GM21515 (cell line): ENCODE data around the gene CHTF18.

Source experiments
- ATAC-seq: cut with Tn5 transposase; IDR thresholded peaks from one replicate; pipeline ENCODE4 v1.9.1; 2021; ENCODE audit not compliant: unreplicated experiment

The CHTF18 gene

DNA sequence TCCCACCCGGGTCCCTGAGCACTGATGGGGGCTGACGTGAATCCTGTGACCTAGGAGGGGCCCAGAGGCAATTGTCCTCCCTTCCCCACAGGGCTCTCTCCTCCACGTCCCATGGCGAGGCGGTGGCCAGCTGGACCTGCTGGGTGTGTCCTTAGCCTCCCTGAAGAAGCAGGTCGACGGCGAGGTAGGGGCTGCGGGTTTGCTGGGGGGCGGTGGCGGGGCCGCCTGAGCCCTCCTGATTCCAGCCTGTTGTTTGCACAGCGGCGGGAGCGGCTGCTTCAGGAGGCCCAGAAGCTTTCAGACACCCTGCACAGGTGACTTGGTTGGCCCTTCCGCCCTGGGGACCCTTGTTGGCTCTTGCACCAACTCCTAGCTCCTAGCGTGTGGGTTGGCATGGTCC lies 1.7 kb downstream of the CHTF18 start:
- ATAC-seq = no peak

GRCh38 chr16:791131-791530 lies 2.7 kb downstream of the CHTF18 start:
- ATAC-seq = no peak

DNA sequence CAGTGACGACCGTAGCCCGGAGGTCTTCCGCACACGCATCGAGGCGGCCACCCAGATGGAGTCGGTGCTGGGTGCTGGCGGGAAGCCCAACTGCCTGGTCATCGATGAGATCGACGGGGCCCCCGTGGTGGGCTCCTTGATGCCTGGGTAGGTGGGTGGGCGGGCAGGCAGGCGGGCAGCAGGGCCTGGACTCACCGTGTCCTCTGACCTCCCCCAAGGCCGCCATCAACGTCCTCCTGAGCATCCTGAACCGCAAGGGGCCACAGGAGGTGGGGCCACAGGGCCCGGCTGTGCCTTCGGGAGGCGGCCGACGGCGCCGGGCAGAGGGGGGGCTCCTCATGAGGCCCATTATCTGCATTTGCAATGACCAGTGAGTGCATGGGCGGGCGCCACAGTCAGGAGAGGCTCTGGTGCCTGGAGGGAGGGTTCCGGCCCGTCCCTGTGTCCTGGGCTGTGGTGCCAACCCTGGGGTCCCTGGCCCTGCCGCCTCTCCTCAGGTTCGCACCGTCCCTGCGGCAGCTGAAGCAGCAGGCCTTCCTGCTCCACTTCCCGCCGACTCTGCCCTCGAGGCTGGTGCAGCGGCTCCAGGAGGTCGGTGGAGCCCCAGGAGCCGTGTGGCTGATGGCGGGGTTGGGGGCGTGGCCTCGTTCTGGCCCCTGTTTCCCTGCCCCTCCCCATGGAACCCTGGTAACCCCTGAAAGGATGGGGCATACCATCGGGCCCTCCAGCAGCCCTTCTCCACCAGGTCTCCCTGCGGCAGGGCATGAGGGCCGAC lies 4.0 kb downstream of the CHTF18 start:
- ATAC-seq = no peak

DNA sequence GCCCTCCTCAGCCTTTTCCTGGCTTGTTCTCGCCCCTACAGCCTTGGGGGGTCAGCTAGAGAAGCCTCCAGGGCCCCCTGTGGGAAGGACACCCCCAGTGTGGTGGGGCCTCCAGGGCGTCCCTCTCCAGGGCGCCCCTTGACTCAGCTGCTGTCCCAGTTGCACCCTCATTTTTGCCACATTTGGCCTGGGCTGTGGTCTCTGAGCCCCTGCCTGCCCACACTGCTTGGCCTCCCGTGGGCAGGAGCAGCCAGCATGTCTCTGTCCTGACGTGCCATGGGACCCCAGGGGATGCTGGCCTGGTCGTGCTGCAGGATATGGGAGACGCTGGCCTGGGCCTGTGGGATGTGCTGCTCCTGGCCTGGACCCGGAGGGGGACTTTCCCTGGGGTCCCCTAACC lies 5.0 kb downstream of the CHTF18 start:
- ATAC-seq = no peak

- no peak for ATAC-seq
Measured at GRCh38 chr16:794091-794822, 5.8 kb downstream of the CHTF18 start.

- ATAC-seq = no peak
Measured at GRCh38 chr16:794853-795466, 6.5 kb downstream of the CHTF18 start.

DNA sequence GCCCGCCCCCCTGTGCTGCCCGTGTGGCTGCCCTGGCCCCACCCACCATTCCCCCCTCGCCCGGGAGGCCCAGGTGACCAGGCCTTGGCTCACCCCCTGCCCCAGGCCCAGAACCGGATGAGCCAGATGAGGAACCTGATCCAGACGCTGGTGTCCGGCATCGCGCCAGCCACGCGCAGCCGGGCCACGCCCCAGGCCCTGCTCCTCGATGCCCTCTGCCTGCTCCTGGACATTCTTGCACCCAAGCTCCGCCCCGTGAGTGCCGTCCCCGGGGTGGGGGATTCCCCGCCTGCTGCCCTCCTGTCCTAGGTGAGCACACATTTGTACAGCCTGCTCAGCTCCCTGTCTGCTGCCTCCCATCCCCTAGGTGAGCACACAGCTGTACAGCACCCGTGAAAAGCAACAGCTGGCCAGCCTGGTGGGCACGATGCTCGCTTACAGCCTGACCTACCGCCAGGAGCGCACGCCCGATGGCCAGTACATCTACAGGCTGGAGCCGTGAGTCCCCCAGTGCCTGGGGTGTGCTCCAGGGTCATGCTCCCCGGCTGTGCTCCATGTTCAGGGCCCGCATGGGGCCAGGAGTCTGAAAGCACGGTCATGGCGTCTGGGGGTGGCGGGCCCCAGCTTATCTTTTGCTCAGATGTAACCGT lies 7.3 kb downstream of the CHTF18 start:
- ATAC-seq = no peak

DNA sequence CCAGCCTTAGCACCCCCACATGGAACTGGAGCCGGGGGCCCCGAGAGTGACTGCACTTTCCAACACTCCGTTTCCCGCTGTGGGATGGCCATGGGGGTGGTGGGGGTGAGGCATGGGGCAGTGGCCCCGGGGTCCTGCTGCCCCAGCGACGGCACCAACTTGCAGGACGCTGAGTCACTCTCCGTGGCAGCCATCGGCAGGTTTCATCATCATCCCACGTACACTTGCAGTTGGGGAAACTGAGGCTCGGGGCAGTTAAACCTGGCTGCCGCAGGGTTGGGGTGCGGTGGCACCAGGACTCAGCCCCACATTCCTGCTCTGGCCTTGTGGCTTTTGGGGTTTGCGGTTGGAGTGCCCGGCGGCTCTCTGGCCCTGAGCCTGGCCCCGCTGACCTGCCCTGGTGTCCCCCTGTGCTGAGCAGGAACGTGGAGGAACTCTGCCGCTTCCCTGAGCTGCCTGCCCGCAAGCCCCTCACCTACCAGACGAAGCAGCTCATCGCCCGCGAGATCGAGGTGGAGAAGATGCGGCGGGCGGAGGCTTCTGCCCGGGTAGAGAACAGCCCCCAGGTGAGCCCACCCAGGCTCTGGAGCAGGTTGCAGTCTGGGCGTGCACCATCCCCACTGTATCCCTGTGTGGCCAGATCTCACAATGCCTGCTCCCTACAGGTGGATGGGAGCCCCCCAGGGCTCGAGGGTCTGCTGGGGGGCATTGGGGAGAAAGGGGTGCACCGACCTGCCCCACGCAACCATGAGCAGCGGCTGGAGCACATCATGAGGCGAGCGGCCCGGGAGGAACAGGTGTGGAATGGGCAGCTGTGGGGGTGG lies 8.1 kb downstream of the CHTF18 start:
- ATAC-seq = no peak

DNA sequence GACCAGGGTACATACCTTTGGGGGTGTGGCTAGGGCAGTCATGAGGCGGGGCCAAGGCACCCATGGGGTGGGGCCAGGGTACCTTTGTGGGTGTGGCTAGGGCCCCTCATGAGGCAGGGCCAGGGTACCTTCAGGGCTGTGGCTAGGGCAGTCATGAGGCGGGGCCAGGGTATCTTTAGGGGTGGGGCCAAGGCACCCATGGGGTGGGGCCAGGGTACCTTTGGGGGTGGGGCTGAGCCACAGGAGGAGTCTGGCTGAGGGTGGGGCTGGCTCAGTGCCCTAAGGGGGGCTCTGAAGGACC lies 8.7 kb downstream of the CHTF18 start:
- no peak for ATAC-seq

DNA sequence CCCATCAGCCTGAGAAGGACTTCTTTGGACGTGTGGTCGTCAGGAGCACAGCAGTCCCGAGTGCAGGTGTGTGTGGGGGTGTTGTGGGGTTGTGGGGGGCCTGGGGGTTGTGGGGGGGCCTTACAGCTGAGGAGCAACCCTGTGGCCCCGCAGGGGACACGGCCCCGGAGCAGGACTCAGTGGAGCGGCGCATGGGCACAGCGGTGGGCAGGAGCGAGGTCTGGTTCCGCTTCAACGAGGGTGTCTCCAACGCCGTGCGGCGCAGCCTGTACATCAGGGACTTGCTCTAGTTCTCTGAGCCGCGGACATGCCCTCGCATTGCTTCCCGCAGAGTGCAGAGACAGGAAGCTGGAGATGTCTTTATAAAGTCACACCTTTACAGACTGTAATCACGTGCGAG lies 9.3 kb downstream of the CHTF18 start:
- ATAC-seq = no peak

- ATAC-seq = no peak
Measured at GRCh38 chr16:798666-799065, 10.2 kb downstream of the CHTF18 start.

- ATAC-seq = no peak
Measured at GRCh38 chr16:799111-799947, 10.9 kb downstream of the CHTF18 start.

DNA sequence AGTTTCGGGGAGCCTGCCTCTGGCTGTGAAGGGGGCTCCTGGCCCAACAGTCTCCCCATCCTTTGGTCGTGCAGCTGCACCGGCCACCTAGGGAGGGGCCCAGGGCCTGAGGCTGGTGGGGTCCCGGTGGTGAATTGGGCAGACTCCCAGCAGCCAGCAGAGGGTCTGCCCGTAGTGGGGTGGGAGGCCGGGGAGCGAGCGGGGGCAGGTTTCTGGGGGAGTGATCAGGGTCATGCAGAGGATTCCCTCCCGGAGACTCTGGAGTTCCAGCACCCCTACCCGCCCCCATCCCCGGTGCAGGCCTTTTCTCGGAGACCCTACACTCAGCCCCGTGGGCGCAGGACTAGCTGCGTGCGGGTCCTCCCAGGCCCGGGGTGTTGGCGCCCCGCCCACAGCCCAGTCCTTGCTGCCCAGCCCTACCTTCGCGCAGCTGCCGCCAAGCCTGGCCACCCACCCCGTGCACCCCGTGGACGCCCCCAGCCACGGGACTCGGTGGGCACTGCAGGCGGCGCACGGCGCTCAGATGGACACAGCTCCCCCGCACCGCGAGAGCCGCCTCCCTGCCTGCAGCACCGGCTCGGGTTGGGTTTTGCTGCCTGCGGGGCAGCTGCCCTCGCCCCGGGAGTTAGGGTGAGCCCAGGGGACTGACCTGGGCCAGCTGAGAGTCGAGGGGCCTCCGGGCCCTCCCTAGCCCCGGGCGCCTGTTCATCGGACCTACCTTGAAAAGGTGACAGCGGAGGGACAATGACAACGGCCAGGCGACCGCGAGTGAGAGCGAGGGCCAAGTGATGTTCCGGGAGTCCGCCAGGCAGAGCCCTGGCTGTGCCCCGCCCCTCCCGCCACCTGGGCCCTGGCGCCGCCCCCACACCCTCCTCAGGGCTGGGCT lies 11.8 kb downstream of the CHTF18 start, which contains the start of gene GNG13:
TSS of gene GNG13 (minus strand) at position 787 of the 886 bp plus-strand sequence. CDS start 1,657 bp downstream, outside the sequence.
- no peak for ATAC-seq

DNA sequence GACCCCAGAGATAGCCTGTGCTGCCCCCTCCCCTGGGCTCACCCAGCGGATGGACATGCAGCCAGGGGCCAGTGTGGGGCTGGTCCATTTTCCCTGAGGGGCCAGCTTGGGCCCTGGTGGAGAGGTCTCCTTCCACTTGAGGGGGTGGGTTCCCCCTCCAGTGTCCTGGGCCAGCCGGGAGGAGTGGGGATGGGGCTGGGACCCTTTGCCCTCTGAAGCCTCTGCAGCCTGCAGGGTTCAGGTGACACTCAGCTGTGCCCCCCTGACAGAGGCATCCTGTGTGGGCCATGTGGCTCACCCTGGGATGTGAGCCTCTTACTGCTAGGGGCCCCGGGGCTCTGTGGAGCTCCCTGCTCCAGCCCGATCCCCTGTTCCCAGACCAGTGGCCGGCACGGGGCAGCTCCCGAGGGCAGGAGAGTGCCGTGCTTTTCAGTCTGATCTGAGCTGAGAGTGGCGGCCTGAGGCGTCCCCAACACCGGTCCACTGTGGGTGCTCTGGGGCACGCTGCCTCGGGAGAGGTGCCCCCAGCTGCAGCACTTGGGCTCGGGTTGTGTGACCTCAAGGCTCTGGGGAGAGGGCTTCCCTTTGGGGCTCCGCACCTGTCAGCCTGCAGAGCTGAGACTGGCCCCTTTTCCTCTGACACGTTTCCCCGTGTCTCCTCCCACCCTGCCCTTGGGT lies 12.6 kb downstream of the CHTF18 start:
- ATAC-seq = no peak

GRCh38 chr16:801584-802363 lies 13.4 kb downstream of the CHTF18 start:
- no peak for ATAC-seq

- no peak for ATAC-seq
Measured at GRCh38 chr16:802461-802860, 14.0 kb downstream of the CHTF18 start.

GRCh38 chr16:802914-803753 lies 14.7 kb downstream of the CHTF18 start:
- no peak for ATAC-seq
